ENCODE measurements around the gene TDRD6. TPM values are rescaled to one million over a fixed set of nuclear protein-coding genes. Genes with fewer than 3 reads are reported as not detected.

The TDRD6 gene
- total RNA-seq, 1 donor, result 0.36 TPM

GRCh38 chr6:46653439-46654195, 34.1 kb upstream of the TDRD6 start:
- Histone ChIP-seq H3K9me3 (ENCODE audit: low read depth, low read length) (no peaks in the 10 kb centered on the region), H3K27me3 (ENCODE audit: insufficient read depth, low read length) (no peaks in the 10 kb centered on the region), H3K79me2 (ENCODE audit: insufficient read depth, low read length) (no peaks in the 10 kb centered on the region), H2AFZ (ENCODE audit: low read length) (peak overlapping the region; percentile 98), H3K4me1 (ENCODE audit: insufficient read depth, low read length) (peaks cover 6% of the 10 kb centered on the region), H4K20me1 (ENCODE audit: insufficient read depth, low read length) (no peaks in the 10 kb centered on the region), H3K36me3 (ENCODE audit: insufficient read depth, low read length) (no peaks in the 10 kb centered on the region), H3K4me3 (ENCODE audit: insufficient read depth, low read length) (peak overlapping the region; percentile 95), H3K27ac (ENCODE audit: low read depth, low read length) (no peak overlapping the region), H3K4me2 (ENCODE audit: insufficient read depth, low read length) (peak overlapping the region; percentile 96)
- TF ChIP-seq CTCF (IDR thresholded peaks at IDR 0.05; ENCODE audit: extremely low read depth, low read depth, low read length), result no peak
- no peak for DNase-seq (ENCODE audit: insufficient read length, low spot score, missing footprints)

DNA sequence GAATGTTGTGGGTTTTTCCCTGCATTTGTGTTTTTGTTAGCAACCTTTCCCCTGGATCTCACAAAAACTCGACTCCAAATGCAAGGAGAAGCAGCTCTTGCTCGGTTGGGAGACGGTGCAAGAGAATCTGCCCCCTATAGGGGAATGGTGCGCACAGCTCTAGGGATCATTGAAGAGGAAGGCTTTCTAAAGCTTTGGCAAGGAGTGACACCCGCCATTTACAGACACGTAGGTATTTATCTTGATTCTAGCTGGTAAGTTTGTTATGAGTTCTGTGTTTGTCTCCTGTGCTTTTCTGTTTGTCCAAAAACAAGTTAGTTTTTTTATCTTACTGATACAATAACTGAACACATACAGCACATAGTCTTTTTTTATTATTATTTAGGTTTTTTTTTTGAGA, 31.9 kb upstream of the TDRD6 start:
- no peak overlapping the region for H3K4me2 ChIP-seq (ENCODE audit: insufficient read depth, low read length)
- peak; percentile 30 for TF ChIP-seq CTCF (IDR thresholded peaks at IDR 0.05; ENCODE audit: extremely low read depth, low read depth, low read length)

GRCh38 chr6:46657642-46658041, 30.0 kb upstream of the TDRD6 start:
- no peak overlapping the region for H2AFZ ChIP-seq (ENCODE audit: low read length)
- TF ChIP-seq CTCF (IDR thresholded peaks at IDR 0.05; ENCODE audit: extremely low read depth, low read depth, low read length), result no peak
- H4K20me1 ChIP-seq (ENCODE audit: insufficient read depth, low read length), result no peaks in the 10 kb centered on the region
- no peaks in the 10 kb centered on the region for H3K27me3 ChIP-seq (ENCODE audit: insufficient read depth, low read length)
- no peaks in the 10 kb centered on the region for H3K79me2 ChIP-seq (ENCODE audit: insufficient read depth, low read length)
- H3K4me3 ChIP-seq (ENCODE audit: insufficient read depth, low read length), result no peak overlapping the region
- DNase-seq (ENCODE audit: insufficient read length, low spot score, missing footprints), result no peak
- no peak overlapping the region for H3K27ac ChIP-seq (ENCODE audit: low read depth, low read length)
- peaks cover under 1% of the 10 kb centered on the region for H3K4me1 ChIP-seq (ENCODE audit: insufficient read depth, low read length)
- H3K9me3 ChIP-seq (ENCODE audit: low read depth, low read length), result no peaks in the 10 kb centered on the region
- H3K4me2 ChIP-seq (ENCODE audit: insufficient read depth, low read length), result no peak overlapping the region
- no peaks in the 10 kb centered on the region for H3K36me3 ChIP-seq (ENCODE audit: insufficient read depth, low read length)

More for the DNA sequence above, 31.9 kb upstream of the TDRD6 start:
- Histone ChIP-seq H3K36me3 (ENCODE audit: insufficient read depth, low read length) (no peaks in the 10 kb centered on the region), H3K9me3 (ENCODE audit: low read depth, low read length) (no peaks in the 10 kb centered on the region), H2AFZ (ENCODE audit: low read length) (no peak overlapping the region), H3K79me2 (ENCODE audit: insufficient read depth, low read length) (no peaks in the 10 kb centered on the region), H3K27me3 (ENCODE audit: insufficient read depth, low read length) (no peaks in the 10 kb centered on the region), H4K20me1 (ENCODE audit: insufficient read depth, low read length) (no peaks in the 10 kb centered on the region), H3K27ac (ENCODE audit: low read depth, low read length) (no peak overlapping the region), H3K4me1 (ENCODE audit: insufficient read depth, low read length) (peaks cover 6% of the 10 kb centered on the region), H3K4me3 (ENCODE audit: insufficient read depth, low read length) (no peak overlapping the region)
- DNase-seq (ENCODE audit: insufficient read length, low spot score, missing footprints), result no peak

DNA sequence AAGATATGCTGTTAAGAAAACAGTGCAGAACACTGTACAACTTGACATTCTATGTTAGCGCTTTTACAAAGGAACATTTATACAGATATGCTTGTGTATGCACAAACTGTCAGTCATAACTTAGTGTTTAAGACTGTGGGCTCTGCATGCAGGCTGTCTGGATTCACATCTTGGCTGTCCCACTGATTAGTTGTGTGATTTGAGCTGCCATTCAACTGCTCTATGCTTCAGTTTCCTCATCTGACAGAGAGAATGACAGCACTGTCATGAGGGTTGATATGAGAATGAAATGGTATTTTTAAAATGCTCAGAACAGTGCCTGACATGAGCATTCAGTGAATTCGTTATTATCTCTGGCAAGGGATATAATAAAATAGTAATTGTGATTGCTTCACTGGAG, 26.2 kb upstream of the TDRD6 start:
- Histone ChIP-seq H3K36me3 (ENCODE audit: insufficient read depth, low read length) (no peaks in the 10 kb centered on the region), H2AFZ (ENCODE audit: low read length) (no peak overlapping the region), H3K27me3 (ENCODE audit: insufficient read depth, low read length) (no peaks in the 10 kb centered on the region), H3K4me1 (ENCODE audit: insufficient read depth, low read length) (no peaks in the 10 kb centered on the region), H3K27ac (ENCODE audit: low read depth, low read length) (no peak overlapping the region), H4K20me1 (ENCODE audit: insufficient read depth, low read length) (no peaks in the 10 kb centered on the region), H3K79me2 (ENCODE audit: insufficient read depth, low read length) (no peaks in the 10 kb centered on the region), H3K9me3 (ENCODE audit: low read depth, low read length) (no peaks in the 10 kb centered on the region), H3K4me2 (ENCODE audit: insufficient read depth, low read length) (no peak overlapping the region), H3K4me3 (ENCODE audit: insufficient read depth, low read length) (no peak overlapping the region)
- TF ChIP-seq CTCF (IDR thresholded peaks at IDR 0.05; ENCODE audit: extremely low read depth, low read depth, low read length), result no peak
- no peak for DNase-seq (ENCODE audit: insufficient read length, low spot score, missing footprints)

Data from osteoblast (primary cell).